AG04449 (cell line): ENCODE data around the gene ZNF205.

Source experiments
- CTCF ChIA-PET: fragments of 350-600 bp; formaldehyde crosslinking; extraction: SDS; loops from one replicate; lab custom pipeline; 2021; ENCODE audit warnings: antibody characterized with exemption; lab: Yijun Ruan, JAX
- POLR2A ChIA-PET: fragments of 400-600, 350-600 bp; formaldehyde crosslinking; extraction: SDS; loops from one replicate; lab custom pipeline; 2020; ENCODE audit warnings: antibody characterized with exemption, inconsistent platforms; lab: Yijun Ruan, JAX
- DNase-seq: peaks from one replicate; pipeline ENCODE4 v3.0.0-alpha.2; 2010; ENCODE audit warnings: low read depth, low spot score
- H3K4me3 ChIP-seq: 2 replicates; pipeline ENCODE4 v1.5.1; 2011; ENCODE audit warnings: low read depth, mild to moderate bottlenecking, control low read depth, low read length
- TF ChIP-seq, protein P1 (sequence below): IDR thresholded peaks from one replicate; pipeline ENCODE4 v1.5.1; 2011; ENCODE audit warnings: mild to moderate bottlenecking, moderate library complexity, low read length, control low read depth, inconsistent platforms; ENCODE audit not compliant: insufficient read depth; ENCODE audit errors: missing control alignments

The ZNF205 gene

GRCh38 chr16:3099732-3100499, 12.5 kb upstream of the ZNF205 start:
- H3K4me3 ChIP-seq: peak overlapping the region; percentile 33
- ChIA-PET CTCF (interaction anchor here (0.8 to 5.1 kb wide), 13 partner anchors 7 to 69 kb away, joined by 3 to 27 read pairs (median 4); partner anchors contain the start of gene ZNF205), POLR2A (no interaction called here)
- TF ChIP-seq, protein P1, sequence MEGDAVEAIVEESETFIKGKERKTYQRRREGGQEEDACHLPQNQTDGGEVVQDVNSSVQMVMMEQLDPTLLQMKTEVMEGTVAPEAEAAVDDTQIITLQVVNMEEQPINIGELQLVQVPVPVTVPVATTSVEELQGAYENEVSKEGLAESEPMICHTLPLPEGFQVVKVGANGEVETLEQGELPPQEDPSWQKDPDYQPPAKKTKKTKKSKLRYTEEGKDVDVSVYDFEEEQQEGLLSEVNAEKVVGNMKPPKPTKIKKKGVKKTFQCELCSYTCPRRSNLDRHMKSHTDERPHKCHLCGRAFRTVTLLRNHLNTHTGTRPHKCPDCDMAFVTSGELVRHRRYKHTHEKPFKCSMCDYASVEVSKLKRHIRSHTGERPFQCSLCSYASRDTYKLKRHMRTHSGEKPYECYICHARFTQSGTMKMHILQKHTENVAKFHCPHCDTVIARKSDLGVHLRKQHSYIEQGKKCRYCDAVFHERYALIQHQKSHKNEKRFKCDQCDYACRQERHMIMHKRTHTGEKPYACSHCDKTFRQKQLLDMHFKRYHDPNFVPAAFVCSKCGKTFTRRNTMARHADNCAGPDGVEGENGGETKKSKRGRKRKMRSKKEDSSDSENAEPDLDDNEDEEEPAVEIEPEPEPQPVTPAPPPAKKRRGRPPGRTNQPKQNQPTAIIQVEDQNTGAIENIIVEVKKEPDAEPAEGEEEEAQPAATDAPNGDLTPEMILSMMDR: no peak
- DNase-seq: peak; percentile 9

DNA sequence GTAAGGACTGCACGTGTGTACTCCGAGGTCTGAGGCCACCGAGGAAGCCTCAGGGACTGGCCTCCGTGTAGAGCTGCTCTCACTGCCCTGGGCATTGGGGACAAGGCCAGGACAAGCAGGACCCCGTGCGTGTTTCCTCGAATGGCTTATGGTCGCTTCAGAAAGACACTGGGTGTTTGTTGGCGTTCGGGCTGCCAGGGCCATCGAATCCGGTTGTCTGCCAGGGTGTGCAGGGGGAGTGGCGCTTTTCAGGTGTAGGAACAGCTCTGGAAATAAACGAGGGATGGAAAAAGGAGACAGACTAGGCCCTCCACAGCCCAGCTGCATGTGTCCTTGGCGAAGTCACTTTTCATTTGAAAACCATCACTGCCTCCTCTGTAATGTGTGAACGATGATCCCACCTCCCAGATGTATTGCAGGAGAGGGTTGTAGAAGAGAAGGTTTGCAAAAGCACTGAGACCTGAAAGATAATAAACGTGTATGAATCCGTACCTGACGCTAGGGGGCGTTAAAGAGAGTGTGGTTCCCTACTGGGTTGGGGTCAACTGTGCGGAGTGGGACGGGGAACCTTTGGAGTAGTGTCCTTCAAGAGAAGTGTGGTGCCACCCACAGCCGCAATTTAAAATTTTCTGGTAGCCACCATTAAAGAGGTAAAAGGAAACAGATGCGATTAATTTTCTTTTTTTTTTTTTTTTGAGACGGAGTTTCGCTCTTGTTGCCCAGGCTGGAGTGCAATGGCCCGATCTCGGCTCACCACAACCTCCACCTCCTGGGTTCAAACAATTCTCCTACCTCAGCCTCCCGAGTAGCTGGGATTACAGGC, 11.2 kb upstream of the ZNF205 start:
- DNase-seq: no peak
- H3K4me3 ChIP-seq: no peak overlapping the region
- CTCF ChIA-PET: interaction anchor here (1.0 to 5.1 kb wide), 13 partner anchors 8 to 68 kb away, joined by 3 to 31 read pairs (median 7); partner anchors contain the start of genes ZNF205 and ZNF213
- POLR2A ChIA-PET: no interaction called here
- TF ChIP-seq, protein P1: peak; percentile 43

- no peak for DNase-seq
- TF ChIP-seq, protein P1: no peak
- POLR2A ChIA-PET: no interaction called here
- CTCF ChIA-PET: interaction anchor here (1.0 to 5.1 kb wide), 7 partner anchors 10 to 49 kb away, joined by 3 to 31 read pairs (median 8); partner anchors contain the start of genes ZNF205 and ZNF213
- no peak overlapping the region for H3K4me3 ChIP-seq
Measured at GRCh38 chr16:3101841-3102470, 10.4 kb upstream of the ZNF205 start.

DNA sequence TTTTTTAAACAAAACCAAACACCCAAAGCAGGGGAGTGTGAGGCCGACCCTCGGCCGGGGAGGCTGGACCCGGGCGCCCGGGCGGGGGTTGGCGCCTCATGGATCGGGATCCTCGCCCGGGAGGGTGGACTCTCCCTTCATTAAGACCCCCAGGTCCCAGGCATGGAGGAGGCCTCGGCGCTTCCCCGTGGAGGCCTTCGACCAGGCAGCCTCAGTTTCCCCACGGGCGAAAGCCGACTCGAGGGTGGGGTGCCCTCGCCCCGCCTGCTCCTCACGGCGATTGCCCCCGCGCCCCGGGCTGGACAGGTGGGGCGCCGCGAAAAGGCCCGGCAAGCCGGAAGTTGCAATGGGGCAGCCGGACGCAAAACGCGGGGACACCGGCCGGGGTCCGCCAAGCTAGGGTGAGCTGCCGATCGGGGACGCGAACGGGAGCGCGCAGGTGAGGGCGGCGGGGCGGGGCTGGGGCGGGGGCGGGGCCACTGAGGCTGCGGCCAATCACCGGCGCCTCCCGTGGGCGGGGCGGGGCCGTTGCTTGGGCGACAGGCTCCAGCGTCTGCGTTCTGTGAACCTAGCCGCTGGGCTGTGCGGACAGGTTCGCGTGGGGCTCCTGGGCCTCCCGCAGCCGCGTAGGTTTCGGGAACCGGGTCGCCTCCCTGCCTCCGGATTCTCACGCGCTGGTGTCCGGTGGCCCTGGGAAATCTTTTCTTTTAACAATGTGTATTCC, 6.0 kb upstream of the ZNF205 start:
- DNase-seq: no peak
- CTCF ChIA-PET: interaction anchor here (1.0 to 4.7 kb wide), 3 partner anchors 23 to 47 kb away, joined by 3 to 31 read pairs (median 5); no protein-coding TSS in a partner anchor
- TF ChIP-seq, protein P1: no peak
- H3K4me3 ChIP-seq: peak overlapping the region; percentile 66
- POLR2A ChIA-PET: interaction anchor here (1.2 kb wide), 1 partner anchor 11 kb away, joined by 3 read pairs; no protein-coding TSS in a partner anchor

DNA sequence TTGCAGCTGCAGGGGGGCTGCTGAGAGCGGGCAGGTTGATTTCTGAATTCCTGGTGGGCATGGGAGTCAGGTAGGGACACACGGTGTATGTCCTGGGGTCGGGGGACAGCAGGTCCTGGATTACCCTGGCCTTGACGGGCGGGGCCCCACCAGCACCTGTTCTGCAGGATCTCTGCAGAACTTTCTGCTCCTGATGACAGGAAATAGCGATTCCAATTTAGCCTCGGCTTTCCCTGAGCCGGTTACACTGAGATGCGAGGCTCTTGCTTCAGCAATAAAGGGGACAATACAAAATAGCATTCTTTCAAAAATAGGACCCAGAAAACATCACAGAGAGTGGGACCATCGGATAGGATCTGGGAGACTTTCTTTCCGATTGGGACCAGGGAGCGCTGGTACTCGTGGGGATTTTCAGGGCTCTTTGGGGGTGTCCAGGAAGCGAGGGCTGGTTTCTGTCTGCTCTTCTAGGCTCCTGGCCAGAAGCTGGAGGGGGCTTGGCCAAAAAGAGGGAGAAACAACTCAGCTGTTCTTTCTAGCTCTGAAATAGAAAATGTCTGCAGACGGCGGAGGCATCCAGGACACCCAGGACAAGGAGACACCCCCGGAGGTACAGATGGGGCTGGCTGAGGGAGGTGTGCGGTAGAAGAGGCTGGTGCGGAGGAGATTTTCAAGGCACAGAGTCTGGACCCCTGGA, 642 bp downstream of the ZNF205 start:
- TF ChIP-seq, protein P1: no peak
- ChIA-PET POLR2A (interaction anchor here (0.7 to 1.0 kb wide), 2 partner anchors 9 to 73 kb away, joined by 3 read pairs; no protein-coding TSS in a partner anchor), CTCF (interaction anchor here (1.0 to 5.9 kb wide), 9 partner anchors 10 to 81 kb away, joined by 3 to 68 read pairs (median 4); no protein-coding TSS in a partner anchor)
- no peak for DNase-seq
- H3K4me3 ChIP-seq: peak overlapping the region; percentile 95
